Dermis microvascular lymphatic vessel endothelial cell (primary cell): Measurements from ENCODE around the gene ASPM. TPM values are rescaled to one million over a fixed set of nuclear protein-coding genes. Genes with fewer than 3 reads are reported as not detected.
"Not testable (repeated sequence)": the region's sequence is repeated elsewhere in the genome, so short reads cannot be mapped to it uniquely, and the experiment has no call there.

Experiments
- DNase-seq, 2 donors: peaks; one replicate each; pipeline versions ENCODE4 v3.0.0 to v3.0.0-alpha.2; 2010; ENCODE audit warnings: low read depth in 2 of 2
- total RNA-seq: library from RNA; depleted of rRNA; stranded (reverse); fragments of >200 nt; gene quantifications from 2 replicates; pipeline ENCODE4 v1.2.1, GENCODE V29; 2014

The ASPM gene
- total RNA-seq, 1 donor from 2014 or later, result 26.2 TPM

GRCh38 chr1:197145446-197146024 lies 934 bp downstream of the ASPM start:
- DNase-seq, result peak in 1 of 2 donors; percentile 10

- DNase-seq, result peak in 1 of 2 donors; percentile 51
These were observed 1.7 kb downstream of the ASPM start for GRCh38 chr1:197144570-197145325.

GRCh38 chr1:197143276-197143675 lies 3.2 kb downstream of the ASPM start:
- DNase-seq, result no peak

GRCh38 chr1:197141575-197141974 lies 4.9 kb downstream of the ASPM start:
- DNase-seq, result no peak

- DNase-seq, result no peak
These were observed 6.3 kb downstream of the ASPM start for GRCh38 chr1:197140121-197140520.

GRCh38 chr1:197139169-197139568 lies 7.3 kb downstream of the ASPM start:
- no peak for DNase-seq

GRCh38 chr1:197137322-197137721 lies 9.1 kb downstream of the ASPM start:
- no peak for DNase-seq

GRCh38 chr1:197130677-197131304 lies 15.7 kb downstream of the ASPM start:
- DNase-seq, result no peak

- no peak for DNase-seq
These were observed 16.8 kb downstream of the ASPM start for GRCh38 chr1:197129698-197130097.

- no peak for DNase-seq
These were observed 19.1 kb downstream of the ASPM start for GRCh38 chr1:197127246-197127912.

- DNase-seq, result no peak
These were observed 19.8 kb downstream of the ASPM start for GRCh38 chr1:197126691-197127090.

GRCh38 chr1:197124376-197124775 lies 22.1 kb downstream of the ASPM start:
- DNase-seq, result no peak

- DNase-seq, result no peak
These were observed 30.3 kb downstream of the ASPM start for GRCh38 chr1:197116156-197116555.

- no peak for DNase-seq
These were observed 39.6 kb downstream of the ASPM start for GRCh38 chr1:197106869-197107268.

GRCh38 chr1:197103300-197103699 lies 43.2 kb downstream of the ASPM start:
- peak in 1 of 2 donors; percentile 14 for DNase-seq

- no peak for DNase-seq
These were observed 44.5 kb downstream of the ASPM start for GRCh38 chr1:197101978-197102377.

GRCh38 chr1:197100677-197101076 lies 45.8 kb downstream of the ASPM start:
- no peak for DNase-seq

- no peak for DNase-seq
These were observed 47.0 kb downstream of the ASPM start for GRCh38 chr1:197099444-197099843.

- not testable (repeated sequence) for DNase-seq
These were observed 49.5 kb downstream of the ASPM start for GRCh38 chr1:197096971-197097370.

- no peak for DNase-seq
These were observed 50.3 kb downstream of the ASPM start for GRCh38 chr1:197096137-197096536.

- no peak for DNase-seq
These were observed 53.1 kb downstream of the ASPM start for GRCh38 chr1:197093226-197093885.
